ENCODE data around the gene FIGN. TPM values are rescaled to one million over a fixed set of nuclear protein-coding genes. Genes with fewer than 3 reads are reported as not detected.

Gene FIGN
- total RNA-seq, 1 experiment from 2014 or later: not detected

GRCh38 chr2:163659224-163659623 lies 76.6 kb downstream of the FIGN start:
- Histone ChIP-seq H3K9me3 (no peaks in the 10 kb centered on the region), H3K36me3 (ENCODE audit: control insufficient read depth, insufficient read depth, low read length) (no peaks in the 10 kb centered on the region), H3K27me3 (replicated peaks; ENCODE audit: control insufficient read depth, insufficient read depth, low read length) (no peaks in the 10 kb centered on the region), H3K4me3 (ENCODE audit: low read depth, low read length) (no peak overlapping the region), H3K4me1 (no peaks in the 10 kb centered on the region)
- no TSS peak for BruUV-seq (replicated peaks)
- ChIA-PET CTCF (no interaction called here), POLR2A (no interaction called here)
- Mint-ChIP-seq H3K27ac (ENCODE audit: unreplicated experiment) (no peak overlapping the region), H3K4me3 (ENCODE audit: unreplicated experiment) (no peak overlapping the region), H3K27me3 (ENCODE audit: insufficient read depth, unreplicated experiment) (no peaks in the 10 kb centered on the region), H3K36me3 (ENCODE audit: insufficient read depth, unreplicated experiment) (no peaks in the 10 kb centered on the region), H3K4me1 (ENCODE audit: low read depth, unreplicated experiment) (no peaks in the 10 kb centered on the region), H3K9me3 (ENCODE audit: unreplicated experiment) (no peaks in the 10 kb centered on the region)
- TF ChIP-seq, protein P1, sequence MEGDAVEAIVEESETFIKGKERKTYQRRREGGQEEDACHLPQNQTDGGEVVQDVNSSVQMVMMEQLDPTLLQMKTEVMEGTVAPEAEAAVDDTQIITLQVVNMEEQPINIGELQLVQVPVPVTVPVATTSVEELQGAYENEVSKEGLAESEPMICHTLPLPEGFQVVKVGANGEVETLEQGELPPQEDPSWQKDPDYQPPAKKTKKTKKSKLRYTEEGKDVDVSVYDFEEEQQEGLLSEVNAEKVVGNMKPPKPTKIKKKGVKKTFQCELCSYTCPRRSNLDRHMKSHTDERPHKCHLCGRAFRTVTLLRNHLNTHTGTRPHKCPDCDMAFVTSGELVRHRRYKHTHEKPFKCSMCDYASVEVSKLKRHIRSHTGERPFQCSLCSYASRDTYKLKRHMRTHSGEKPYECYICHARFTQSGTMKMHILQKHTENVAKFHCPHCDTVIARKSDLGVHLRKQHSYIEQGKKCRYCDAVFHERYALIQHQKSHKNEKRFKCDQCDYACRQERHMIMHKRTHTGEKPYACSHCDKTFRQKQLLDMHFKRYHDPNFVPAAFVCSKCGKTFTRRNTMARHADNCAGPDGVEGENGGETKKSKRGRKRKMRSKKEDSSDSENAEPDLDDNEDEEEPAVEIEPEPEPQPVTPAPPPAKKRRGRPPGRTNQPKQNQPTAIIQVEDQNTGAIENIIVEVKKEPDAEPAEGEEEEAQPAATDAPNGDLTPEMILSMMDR (IDR thresholded peaks at IDR 0.05; ENCODE audit: insufficient read depth in 1 of 2, low read depth in 1 of 2, low read length in 1 of 2, severe bottlenecking in 1 of 2, unreplicated experiment in 1 of 2): no peak
- DNase-seq: no peak
- intact Hi-C loops (cut with micrococcal nuclease; ENCODE audit: unreplicated experiment): no loop called here

- POLR2A ChIA-PET: no interaction called here
Observed at GRCh38 chr2:163658556-163658955, 77.3 kb downstream of the FIGN start.

GRCh38 chr2:163657281-163657656 lies 78.5 kb downstream of the FIGN start:
- Mint-ChIP-seq H3K27me3 (ENCODE audit: insufficient read depth, unreplicated experiment) (no peaks in the 10 kb centered on the region), H3K27ac (ENCODE audit: unreplicated experiment) (no peak overlapping the region), H3K9me3 (ENCODE audit: unreplicated experiment) (no peaks in the 10 kb centered on the region), H3K4me1 (ENCODE audit: low read depth, unreplicated experiment) (no peaks in the 10 kb centered on the region), H3K4me3 (ENCODE audit: unreplicated experiment) (no peak overlapping the region), H3K36me3 (ENCODE audit: insufficient read depth, unreplicated experiment) (no peaks in the 10 kb centered on the region)
- no TSS peak for BruUV-seq (replicated peaks)
- no peaks in the 10 kb centered on the region for H3K4me1 ChIP-seq
- no peak overlapping the region for H3K4me3 ChIP-seq (ENCODE audit: low read depth, low read length)
- CTCF ChIA-PET: no interaction called here
- no peaks in the 10 kb centered on the region for H3K27me3 ChIP-seq (replicated peaks; ENCODE audit: control insufficient read depth, insufficient read depth, low read length)
- POLR2A ChIA-PET: no interaction called here
- TF ChIP-seq, protein P1 (IDR thresholded peaks at IDR 0.05; ENCODE audit: insufficient read depth in 1 of 2, low read depth in 1 of 2, low read length in 1 of 2, severe bottlenecking in 1 of 2, unreplicated experiment in 1 of 2): no peak
- H3K9me3 ChIP-seq: no peaks in the 10 kb centered on the region
- intact Hi-C loops (cut with micrococcal nuclease; ENCODE audit: unreplicated experiment): no loop called here
- no peaks in the 10 kb centered on the region for H3K36me3 ChIP-seq (ENCODE audit: control insufficient read depth, insufficient read depth, low read length)
- DNase-seq: no peak

More at GRCh38 chr2:163658556-163658955, 77.3 kb downstream of the FIGN start:
- no peaks in the 10 kb centered on the region for H3K27me3 Mint-ChIP-seq (ENCODE audit: insufficient read depth, unreplicated experiment)
- no TSS peak for BruUV-seq (replicated peaks)
- no peak overlapping the region for H3K4me3 Mint-ChIP-seq (ENCODE audit: unreplicated experiment)
- TF ChIP-seq, protein P1 (IDR thresholded peaks at IDR 0.05; ENCODE audit: insufficient read depth in 1 of 2, low read depth in 1 of 2, low read length in 1 of 2, severe bottlenecking in 1 of 2, unreplicated experiment in 1 of 2): no peak
- H3K4me1 Mint-ChIP-seq (ENCODE audit: low read depth, unreplicated experiment): no peaks in the 10 kb centered on the region
- no peaks in the 10 kb centered on the region for H3K9me3 ChIP-seq
- no peak for DNase-seq
- H3K4me1 ChIP-seq: no peaks in the 10 kb centered on the region
- no peaks in the 10 kb centered on the region for H3K27me3 ChIP-seq (replicated peaks; ENCODE audit: control insufficient read depth, insufficient read depth, low read length)
- no peak overlapping the region for H3K27ac Mint-ChIP-seq (ENCODE audit: unreplicated experiment)
- no peak overlapping the region for H3K4me3 ChIP-seq (ENCODE audit: low read depth, low read length)
- no peaks in the 10 kb centered on the region for H3K36me3 ChIP-seq (ENCODE audit: control insufficient read depth, insufficient read depth, low read length)
- intact Hi-C loops (cut with micrococcal nuclease; ENCODE audit: unreplicated experiment): no loop called here
- CTCF ChIA-PET: no interaction called here
- no peaks in the 10 kb centered on the region for H3K36me3 Mint-ChIP-seq (ENCODE audit: insufficient read depth, unreplicated experiment)
- no peaks in the 10 kb centered on the region for H3K9me3 Mint-ChIP-seq (ENCODE audit: unreplicated experiment)
